A549 treated with Mapracorat at 1 μM for 4 hours (cell line): Measurements from ENCODE around the gene CAMK1. TPM values are rescaled to one million over a fixed set of nuclear protein-coding genes. Genes with fewer than 3 reads are reported as not detected.

Experiments used
- total RNA-seq: library from RNA; stranded (reverse); fragments of 200-300 nt; extraction: Qiagen RNA extraction; gene quantifications from 5 replicates; pipeline ENCODE4 v1.2.3, GENCODE V29; 2022

CAMK1 gene
- 12.3 to 18.0 TPM (median 16.3 TPM) in 5 replicates for total RNA-seq

GRCh38 chr3:9769426-9770275, at the start of gene CAMK1:
Gene CAMK1, minus strand, starts transcription at chr3:9769947. Its CDS starts 2,198 bp downstream, at chr3:9767749.

GRCh38 chr3:9809615-9810432, 40.1 kb upstream of the CAMK1 start, which contains the start of gene TTLL3:
Gene TTLL3, plus strand, starts transcription at chr3:9810262. Its CDS starts 400 bp downstream, at chr3:9810662.

GRCh38 chr3:9792405-9793160, 22.8 kb upstream of the CAMK1 start, which contains the start of the genes ARPC4 and TADA3:
Gene ARPC4, plus strand, starts transcription at chr3:9793082. Its CDS starts 40 bp downstream, at chr3:9793122.
Gene TADA3, minus strand, starts transcription at chr3:9792473. Its CDS starts 1,007 bp downstream, at chr3:9791466.

GRCh38 chr3:9749645-9750555, 19.8 kb downstream of the CAMK1 start, which contains the start of gene OGG1:
Gene OGG1, plus strand, starts transcription at chr3:9749952. Its CDS starts 335 bp downstream, at chr3:9750287.

GRCh38 chr3:9731206-9732079, 38.3 kb downstream of the CAMK1 start, which contains the start of gene BRPF1:
Gene BRPF1, plus strand, starts transcription at chr3:9731735. Its CDS starts 2,406 bp downstream, at chr3:9734141.

Other genes with a start within 250 kb of the CAMK1 start
- gene LHFPL4, start 216.1 kb downstream of the CAMK1 start, total RNA-seq, result 0.04 to 0.41 TPM (median 0.06 TPM) in 5 replicates
- gene MTMR14, start 120.4 kb downstream of the CAMK1 start, total RNA-seq, result 27.6 to 30.7 TPM (median 28.2 TPM) in 5 replicates
- 0.15 to 0.31 TPM (median 0.17 TPM) in 3 of 5 replicates, not detected in the others for gene CPNE9, start 66.1 kb downstream of the CAMK1 start, total RNA-seq
- 17.6 to 20.3 TPM (median 18.6 TPM) in 5 replicates for gene BRPF1, start 38.2 kb downstream of the CAMK1 start, total RNA-seq
- gene OGG1, start 20.0 kb downstream of the CAMK1 start, total RNA-seq, result 12.7 to 21.2 TPM (median 16.9 TPM) in 5 replicates
- gene TADA3, start 22.5 kb upstream of the CAMK1 start, total RNA-seq, result 54.5 to 60.5 TPM (median 59.9 TPM) in 5 replicates
- 153 to 231 TPM (median 158 TPM) in 5 replicates for gene ARPC4, start 23.1 kb upstream of the CAMK1 start, total RNA-seq
- 6.0 to 8.3 TPM (median 7.0 TPM) in 5 replicates for gene TTLL3, start 40.3 kb upstream of the CAMK1 start, total RNA-seq
- 50.4 to 59.0 TPM (median 55.8 TPM) in 5 replicates for gene RPUSD3, start 74.1 kb upstream of the CAMK1 start, total RNA-seq
- gene CIDEC, start 110.3 kb upstream of the CAMK1 start, total RNA-seq, result 50.4 to 66.9 TPM (median 56.5 TPM) in 5 replicates
- 82.2 to 95.8 TPM (median 93.2 TPM) in 5 replicates for gene JAGN1, start 120.7 kb upstream of the CAMK1 start, total RNA-seq
- gene IL17RE, start 132.9 kb upstream of the CAMK1 start, total RNA-seq, result 1.2 to 1.7 TPM (median 1.4 TPM) in 5 replicates
- 25.4 to 34.2 TPM (median 31.6 TPM) in 5 replicates for gene IL17RC, start 147.2 kb upstream of the CAMK1 start, total RNA-seq
- gene CRELD1, start 163.9 kb upstream of the CAMK1 start, total RNA-seq, result 10.5 to 14.9 TPM (median 13.2 TPM) in 5 replicates
- 1.2 to 1.9 TPM (median 1.7 TPM) in 5 replicates for gene PRRT3, start 182.5 kb upstream of the CAMK1 start, total RNA-seq
- 105 to 146 TPM (median 111 TPM) in 5 replicates for gene EMC3, start 216.9 kb upstream of the CAMK1 start, total RNA-seq